HEK293T (cell line): ENCODE results near the gene DHRS4.
"Not testable (repeated sequence)": the region's sequence is repeated elsewhere in the genome, so short reads cannot be mapped to it uniquely, and the experiment has no call there.

Source experiments
- FOXA1 ChIP-seq: fragments of 450-650 bp; IDR thresholded peaks from 2 replicates; pipeline ENCODE4 v1.6.1; 2016; ENCODE audit warnings: mild to moderate bottlenecking
- TARDBP ChIP-seq: fragments of 450-650 bp; IDR thresholded peaks from 2 replicates; pipeline ENCODE4 v1.6.1; 2016

- not testable (repeated sequence) for TF ChIP-seq FOXA1, TARDBP
Observed at GRCh38 chr14:23988223-23988606, 34.6 kb downstream of the DHRS4 start.
